GM18873 (cell line): ENCODE measurements around the gene TAF15.

Experiments used
- ATAC-seq: cut with Tn5 transposase; IDR thresholded peaks from one replicate; pipeline ENCODE4 v1.9.1; 2021; ENCODE audit warnings: mild to moderate bottlenecking, moderate library complexity, moderate number of reproducible peaks; ENCODE audit not compliant: unreplicated experiment, low FRiP score

TAF15 gene

DNA sequence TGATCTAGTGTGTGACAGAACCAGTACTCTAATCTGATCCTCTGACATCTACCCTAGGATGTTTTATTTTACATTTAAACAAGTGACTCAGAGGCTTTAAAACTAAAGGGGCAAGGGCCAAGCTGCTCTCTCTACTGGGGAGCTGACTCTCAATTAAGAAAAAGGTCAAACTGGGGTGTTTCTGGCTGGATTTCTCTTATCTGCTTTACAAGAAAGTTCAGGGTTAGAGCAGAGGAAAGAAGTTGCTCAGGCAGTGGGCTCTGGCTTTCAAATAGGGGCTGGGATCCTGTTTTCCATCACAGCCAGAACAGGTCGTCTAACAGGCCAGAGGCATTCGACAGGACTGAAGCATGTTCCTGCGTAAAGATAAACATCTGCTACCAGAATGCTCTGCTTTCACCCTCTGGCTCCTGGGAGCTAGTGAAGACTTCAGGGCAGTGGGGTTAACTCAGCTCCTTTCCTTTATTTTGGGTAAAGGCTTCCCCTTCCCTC lies 22.3 kb upstream of the TAF15 start:
- no peak for ATAC-seq

DNA sequence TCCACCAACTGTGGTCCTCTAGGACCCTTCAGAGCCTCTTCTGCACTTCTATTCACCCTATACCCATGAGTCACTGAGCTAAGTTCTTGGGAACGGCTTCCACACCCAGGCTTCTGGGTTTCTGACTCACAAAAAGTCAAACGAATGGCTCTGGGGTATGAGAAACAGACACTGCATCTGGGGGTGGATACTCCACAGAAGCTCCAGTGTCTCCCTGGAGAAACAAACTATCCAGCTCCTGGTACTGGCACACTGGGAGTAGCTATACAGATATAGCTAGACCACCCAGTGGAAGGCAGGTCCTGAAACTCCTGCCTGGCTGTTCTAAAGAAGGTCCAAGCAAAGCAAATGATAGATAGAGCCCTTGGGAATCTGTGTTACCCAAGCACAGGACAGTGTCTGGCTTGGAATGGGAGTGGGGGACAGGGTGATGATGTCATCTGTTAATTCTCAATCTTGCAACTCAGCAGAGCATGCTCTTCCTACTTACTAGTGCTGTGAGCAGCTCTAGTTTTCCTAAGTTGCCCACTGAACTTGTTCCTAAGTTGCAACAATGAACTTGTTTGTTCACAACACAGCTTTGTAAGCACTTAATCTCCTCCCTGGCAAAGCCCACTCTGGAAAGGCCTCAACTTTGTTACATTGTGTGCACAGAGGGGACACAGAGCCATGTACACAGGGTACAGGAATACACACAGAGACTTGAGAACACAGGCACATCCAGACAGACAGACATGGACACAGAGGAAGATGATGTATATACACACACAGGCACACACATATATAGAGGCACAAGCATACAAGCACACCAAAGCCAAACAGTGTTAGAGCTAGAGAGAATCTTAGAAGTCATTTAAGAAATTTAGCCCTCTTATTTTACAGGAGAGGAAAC lies 20.6 kb upstream of the TAF15 start:
- no peak for ATAC-seq

DNA sequence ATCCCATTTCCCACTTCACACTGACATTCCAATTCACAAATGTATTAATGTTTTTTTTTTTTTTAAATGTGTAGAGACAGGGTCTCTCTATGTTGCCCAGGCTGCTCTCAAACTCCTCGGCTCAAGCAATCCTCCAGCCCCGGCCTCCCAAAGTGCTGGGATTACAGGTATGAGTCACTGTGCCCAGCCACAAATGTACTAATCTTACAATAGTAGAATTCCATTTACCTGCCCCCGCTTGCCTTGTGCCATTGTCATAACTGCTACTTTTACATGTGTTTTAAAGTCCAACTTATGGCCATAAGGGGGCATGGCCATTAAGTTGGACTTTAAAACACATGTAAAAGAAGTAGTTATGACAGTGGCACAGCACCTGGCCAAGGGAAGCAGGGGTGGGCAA lies 18.4 kb upstream of the TAF15 start:
- ATAC-seq = no peak

DNA sequence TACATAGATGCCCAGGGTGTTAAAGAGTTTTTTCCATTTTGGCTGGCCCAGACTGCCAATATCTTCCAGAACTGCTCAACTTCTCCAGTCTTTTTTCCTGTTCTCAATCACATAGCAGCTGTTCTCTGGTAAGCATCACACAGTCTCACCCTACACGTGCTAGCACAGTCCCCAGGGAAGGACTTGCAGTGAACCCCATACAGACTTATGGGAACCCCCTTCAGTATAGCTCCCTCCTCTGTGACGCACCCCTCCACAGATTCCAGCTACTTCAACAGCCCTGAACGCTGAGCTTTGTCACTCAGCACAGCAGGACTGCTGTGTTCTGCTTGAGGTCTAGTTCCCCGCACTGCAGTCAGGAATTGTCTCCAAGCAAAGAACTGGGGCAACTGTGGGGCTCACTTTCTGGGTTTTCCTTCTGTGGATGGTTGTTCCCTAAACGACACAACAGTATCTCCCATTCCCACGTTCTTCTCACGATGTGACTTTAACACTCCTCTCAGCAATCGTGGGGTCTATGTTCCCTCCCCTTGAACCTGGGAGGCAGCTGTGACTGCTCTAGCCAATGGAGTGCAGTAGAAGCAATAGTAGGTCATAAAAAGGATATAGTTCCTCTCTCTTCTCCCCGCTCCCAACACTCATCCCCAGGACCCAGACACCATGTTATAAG lies 17.5 kb upstream of the TAF15 start:
- no peak for ATAC-seq

DNA sequence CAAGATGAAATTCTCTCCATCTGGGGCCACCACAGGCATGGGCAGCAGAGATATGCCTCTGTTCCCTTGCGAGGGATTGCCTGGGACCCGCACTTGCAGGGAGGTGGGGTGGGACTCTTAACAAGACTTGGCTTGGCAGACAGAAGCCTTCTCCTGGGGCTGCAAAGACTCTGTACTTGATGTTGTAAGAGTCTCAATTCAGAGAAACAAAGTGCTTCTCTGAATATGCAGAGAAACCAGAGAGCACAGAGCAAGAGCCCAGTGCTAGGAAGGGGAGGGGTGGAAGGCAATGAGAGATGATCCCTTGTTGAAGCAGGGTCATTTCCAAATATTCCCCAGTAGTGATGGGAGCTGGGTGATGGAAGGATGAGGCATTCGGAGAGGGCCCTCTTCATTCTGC lies 16.0 kb upstream of the TAF15 start:
- no peak for ATAC-seq

DNA sequence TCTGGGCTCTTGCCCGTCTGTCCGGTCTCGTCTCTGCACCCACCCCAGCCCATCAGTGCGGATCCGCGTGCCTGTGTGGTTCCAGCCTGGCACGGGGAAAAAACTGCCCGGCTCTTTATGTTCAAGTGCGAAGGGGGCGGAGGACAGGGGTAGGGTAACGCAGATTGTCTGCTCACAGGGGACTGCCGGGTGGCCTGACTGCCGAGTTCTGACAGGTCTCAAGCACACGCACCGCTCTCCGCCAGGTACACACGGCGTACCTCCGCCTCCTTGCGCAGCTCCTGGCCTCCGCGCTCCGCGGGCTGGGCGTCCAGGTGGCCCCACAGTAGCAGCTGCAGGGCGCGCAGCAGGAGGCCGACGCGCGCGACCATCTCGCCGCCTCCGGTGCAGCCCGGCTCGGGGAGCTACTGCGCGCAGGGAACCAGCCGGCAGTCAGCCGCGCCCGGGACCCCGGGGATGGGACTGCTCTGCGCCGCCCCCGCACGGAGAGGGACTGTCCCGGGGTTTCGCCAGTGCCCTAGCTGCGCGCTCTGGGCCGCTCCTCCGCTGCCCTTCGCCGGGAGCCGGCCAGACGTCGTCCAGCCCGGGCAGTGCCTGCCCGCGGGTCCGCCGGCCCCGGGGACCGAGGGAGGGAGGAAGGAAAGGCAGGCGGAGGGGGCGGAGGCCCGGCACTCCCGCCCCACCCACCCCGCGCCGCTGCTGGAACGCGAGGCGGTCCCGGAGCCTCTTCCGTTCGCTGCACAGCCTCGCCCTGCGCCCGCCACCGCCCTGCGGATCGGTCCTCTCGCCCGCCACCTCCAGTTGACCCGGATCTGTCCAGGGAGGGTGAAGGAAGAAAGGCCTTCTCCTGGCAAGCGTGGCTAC lies 14.0 kb upstream of the TAF15 start, which contains the start of gene MMP28:
Gene MMP28 (minus strand): TSS at position 635 of the 864 bp plus-strand sequence. CDS start 264 bp downstream, at position 371.
- ATAC-seq = no peak

DNA sequence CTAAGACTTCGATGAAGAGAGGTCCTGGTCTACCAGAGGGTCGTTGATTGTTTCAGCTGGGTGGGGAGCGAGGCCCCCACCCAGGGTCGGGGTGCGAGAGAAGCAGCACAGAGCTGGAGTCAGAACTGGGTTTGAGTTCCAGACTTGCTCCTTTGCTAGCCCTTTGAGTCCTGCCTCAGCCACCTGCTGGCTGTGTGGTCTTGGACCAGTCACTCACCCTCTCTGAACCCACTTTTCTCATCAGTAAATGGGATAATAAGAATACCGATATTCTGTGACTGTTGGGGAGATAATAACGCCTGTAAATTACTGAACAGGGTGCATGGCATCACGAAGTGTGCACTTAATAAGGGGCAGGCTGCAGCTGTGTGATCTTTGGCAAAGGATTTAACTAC lies 13.4 kb upstream of the TAF15 start:
- no peak for ATAC-seq

DNA sequence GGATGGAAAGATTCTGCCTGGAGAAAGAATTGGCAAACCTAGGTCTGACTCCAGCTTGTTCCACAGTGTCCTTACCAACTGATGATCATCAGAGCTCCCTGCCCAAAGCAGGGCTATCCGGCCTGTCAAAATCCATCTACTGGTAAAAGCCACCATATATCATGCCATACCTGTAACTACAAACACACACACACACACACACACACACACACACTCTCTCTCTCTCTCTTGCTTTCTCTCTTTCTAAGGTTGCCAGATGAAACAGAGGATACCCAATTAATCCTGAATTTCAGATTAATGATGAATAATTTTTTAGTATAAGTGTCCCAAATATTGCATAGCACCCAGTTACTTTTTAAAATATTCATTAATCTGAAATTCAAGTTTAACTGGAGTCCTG lies 12.3 kb upstream of the TAF15 start:
- no peak for ATAC-seq

DNA sequence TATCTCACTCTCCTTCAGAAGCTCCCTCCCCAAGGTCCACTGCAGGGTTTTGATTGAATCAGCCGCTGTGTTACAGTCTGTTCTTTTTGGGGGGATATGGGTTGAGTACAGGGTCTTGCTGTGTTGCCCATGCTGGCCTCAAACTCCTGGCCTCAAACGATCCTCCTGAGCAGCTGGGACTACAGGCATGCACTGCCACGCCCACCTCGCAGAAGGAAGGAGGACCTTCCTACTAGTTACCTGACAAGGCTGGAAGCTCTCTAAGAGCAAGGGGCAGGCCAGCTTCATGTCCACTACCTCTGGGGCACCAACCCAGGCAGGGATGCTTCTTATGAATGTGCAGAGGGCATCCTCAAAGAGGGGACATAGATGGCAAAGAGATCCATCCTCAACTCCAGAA lies 11.9 kb upstream of the TAF15 start:
- no peak for ATAC-seq

DNA sequence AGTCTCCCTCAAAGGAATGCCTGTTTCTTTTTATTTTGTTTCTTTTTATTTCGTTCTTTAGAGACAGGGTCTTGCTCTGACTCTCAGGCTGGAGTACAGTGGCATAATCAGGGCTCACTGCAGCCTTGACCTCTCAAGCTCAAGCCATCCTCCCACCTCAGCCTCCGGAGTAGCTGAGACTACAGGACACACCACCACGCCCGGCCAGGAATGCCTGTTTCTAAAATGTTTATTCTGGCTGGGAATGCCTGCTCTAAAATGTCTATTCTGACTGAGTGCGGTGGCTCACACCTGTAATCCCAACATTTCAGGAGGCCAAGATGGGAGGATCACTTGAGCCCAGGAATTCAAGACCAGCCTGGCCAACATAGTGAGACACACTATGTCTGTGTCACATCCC lies 11.4 kb upstream of the TAF15 start:
- no peak for ATAC-seq

DNA sequence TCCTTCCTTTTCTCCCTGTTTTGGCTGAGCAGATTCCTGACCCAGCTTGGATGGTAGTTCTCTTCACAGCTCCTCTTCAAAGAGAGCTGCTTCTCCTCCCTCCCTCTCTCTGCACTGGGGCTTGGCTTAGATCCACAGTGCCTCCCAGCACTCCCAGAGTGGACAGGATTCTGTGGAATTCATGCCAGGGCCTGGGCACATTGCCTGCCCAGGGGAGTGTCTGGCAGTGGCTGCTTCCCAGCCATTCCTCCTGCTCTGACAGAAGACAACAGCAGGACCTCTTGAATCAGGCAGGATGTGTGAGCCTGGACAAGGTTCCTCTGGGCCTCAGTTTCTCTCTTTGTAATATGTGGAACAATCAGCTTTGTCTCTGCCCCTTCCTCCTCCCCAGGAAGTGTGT lies 9.3 kb upstream of the TAF15 start:
- ATAC-seq = no peak

DNA sequence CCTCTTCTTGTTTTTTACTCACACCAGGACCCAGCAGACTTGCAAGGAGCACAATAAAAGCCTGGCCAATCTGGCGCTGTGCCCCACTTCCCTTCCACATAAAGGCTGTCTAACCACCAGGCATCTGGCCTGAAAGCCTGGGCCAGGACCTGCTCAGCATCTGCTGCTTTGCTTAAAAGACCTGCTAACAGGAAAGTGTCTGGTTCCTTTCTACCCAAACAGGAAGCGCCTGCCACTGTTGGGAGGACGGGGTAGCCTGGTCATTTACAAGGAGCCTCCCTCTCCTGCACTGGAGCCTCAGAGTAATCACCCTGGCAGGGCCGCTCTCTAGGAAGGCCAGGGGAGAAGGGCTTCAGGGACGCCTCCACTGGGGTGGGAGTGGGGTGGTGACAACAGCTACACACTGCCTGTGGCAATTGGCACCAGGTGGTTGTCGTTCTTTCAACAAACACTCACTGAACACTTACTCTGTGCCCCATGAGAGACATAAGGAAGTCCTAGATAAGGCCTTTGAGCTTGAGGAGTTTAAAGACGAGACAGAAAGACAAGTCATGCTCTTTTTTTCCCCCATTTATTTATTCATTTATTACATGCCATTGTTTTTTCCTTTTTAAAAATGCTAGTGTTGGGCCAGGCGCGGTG lies 7.6 kb upstream of the TAF15 start:
- no peak for ATAC-seq

DNA sequence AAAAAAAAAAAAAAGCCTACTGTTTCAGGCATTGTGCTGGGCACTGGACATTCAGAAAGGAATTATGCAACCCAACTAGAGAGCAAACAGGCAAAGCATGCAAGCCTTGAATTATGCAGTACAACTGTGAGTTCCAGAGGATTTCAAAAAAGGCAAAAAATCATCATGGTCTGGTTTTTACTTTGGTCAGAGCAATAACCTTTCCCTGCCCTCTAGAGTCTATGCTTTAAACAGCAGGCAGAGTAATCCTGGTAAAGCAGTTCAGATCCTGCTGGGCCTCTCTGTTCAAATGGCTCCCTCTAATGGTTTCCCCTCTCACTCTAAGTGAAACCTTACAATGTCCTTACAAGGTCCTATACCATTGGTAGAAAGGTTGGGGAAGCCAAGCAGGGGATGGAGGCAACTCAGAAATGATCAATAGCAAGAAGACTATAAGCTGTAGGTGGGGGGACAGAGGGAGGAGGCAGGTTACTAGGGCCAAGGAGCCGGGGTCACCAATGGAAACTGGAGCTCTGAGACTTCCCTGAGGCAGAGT lies 4.6 kb upstream of the TAF15 start:
- no peak for ATAC-seq

DNA sequence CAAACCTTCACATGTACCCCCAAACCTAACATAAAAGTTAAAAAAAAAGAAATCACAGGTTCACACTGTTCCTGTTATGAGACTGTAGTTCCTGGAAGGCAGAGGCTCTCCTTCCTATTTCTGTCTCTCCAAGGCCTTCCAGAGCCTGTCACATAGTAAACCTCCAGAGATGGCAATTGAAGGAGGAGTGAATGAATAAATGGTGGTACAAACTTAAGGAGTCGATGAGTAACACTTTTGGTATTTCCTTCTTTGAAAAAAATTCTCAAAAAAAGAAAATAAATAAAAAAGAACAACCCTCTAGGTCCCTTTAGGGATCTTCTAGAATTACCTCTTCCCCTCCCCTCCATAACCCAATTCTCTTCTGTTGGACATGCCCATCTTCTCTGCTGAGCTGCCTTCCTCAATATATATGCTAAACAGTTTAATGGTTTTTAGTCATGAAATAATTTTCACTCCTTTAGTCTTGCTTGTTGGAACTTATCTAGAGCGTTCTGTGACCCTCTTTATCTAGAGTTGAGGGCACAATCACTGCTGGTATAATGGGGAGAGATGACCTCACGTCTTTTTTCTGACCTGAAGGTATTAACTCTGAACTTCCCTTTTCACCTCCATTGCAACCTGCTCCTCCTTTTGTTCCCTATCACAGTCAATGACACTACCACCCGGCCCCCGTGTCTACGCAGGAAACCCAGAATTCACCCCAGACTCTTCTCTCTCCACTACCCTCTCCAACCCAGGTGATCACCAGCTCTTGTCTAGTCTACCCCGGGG lies 1.7 kb upstream of the TAF15 start:
- no peak for ATAC-seq

DNA sequence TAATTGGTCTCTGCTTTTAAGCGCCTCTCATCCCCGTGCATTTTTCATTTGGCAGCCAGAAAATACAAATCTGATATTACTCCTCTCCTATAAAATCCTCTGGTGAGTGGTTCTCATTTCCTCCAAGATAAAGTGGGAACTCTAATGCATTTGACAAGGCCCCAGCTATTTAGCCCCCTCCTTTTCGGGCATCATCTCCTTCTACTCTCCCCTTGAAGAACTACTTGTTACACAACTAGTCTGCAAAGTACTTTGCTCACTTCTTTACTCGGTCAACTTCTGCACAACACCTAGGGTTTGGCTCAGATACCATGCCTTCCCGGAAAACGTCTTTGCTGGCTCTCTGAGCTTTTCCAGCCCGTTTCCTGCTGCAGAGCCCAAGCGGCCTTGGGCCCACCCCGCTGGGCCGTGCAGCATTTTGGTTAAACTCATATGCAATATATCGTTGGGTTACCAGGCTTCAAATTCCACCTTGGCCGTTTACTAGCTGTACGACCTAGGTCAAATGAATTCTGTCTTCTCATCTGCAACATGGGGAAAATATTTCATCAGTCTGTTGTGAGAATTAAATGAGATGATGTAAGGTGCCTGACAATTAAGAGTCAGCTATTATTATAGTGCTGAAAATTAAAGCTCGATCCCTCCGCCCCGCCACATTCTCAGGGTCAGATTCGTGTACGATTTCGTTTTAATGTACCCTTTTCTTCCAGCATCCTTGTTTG lies 883 bp upstream of the TAF15 start:
- ATAC-seq = no peak

DNA sequence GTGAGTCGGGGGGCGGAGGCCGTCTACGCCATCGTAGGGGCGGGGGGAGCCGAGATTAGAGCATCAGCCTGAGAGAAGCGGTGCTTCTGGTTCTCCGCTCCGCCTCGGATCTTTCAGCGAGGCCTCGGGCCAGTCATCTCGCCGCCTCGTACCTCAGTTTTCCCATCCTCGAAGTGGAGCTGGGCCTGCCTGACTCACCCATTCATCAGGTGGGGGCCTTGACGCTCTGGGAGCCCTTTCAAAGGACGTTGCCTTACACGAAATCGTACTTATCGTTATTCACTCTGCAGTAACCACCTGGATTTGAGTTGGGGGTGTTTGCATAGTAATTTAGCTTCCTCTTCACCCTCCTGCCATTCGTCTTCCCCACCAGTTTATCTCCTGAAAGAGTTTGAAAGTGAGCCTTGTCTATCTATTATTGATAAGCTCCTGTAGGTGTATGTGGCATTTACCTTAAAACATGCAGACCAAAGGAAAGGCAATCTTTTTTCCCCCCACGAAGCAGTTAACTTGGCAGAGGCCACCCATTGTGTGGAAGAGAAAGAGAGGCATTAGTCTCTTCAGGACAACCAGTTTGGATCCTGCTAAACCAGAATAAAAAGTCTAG lies 674 bp downstream of the TAF15 start:
- ATAC-seq = peak; percentile 0

DNA sequence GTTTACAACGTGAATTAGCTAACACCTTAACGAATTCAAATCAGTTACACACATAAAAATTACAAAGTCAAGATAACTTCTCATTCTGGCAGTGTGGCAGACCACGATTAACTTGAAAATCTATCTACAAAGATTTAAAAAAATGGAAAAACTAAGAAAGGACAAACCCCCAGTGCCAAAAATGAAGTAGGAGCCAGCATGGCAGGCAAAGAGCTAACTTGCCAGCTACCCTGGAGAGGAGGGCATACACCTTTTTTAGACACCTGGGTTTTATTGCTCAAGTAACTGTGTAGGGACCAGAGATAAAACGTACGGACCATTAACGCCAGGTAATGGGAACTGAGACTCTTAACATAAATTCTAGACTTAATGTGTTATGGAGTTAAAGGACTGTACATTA lies 2.5 kb downstream of the TAF15 start:
- no peak for ATAC-seq

DNA sequence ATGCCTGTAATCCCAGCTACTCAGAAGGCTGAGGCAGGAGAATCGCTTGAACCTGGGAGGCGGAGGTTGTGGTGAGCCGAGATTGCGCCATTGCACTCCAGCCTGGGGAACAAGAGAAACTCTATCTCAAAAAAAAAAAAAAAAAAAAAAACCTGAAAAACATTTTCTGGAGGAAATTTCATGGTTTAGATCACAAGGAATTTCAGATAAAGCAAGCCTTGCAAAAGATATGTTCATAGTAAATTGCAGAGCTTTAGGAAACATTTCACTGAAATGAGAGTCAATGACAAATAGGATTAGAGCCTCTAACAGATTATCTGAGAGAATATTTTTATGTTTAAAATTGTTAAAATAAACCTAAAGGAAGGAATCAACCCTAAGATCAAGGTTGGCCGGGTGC lies 3.2 kb downstream of the TAF15 start:
- no peak for ATAC-seq
